ENCODE data around the gene ADAMTS17.

The ADAMTS17 gene

DNA sequence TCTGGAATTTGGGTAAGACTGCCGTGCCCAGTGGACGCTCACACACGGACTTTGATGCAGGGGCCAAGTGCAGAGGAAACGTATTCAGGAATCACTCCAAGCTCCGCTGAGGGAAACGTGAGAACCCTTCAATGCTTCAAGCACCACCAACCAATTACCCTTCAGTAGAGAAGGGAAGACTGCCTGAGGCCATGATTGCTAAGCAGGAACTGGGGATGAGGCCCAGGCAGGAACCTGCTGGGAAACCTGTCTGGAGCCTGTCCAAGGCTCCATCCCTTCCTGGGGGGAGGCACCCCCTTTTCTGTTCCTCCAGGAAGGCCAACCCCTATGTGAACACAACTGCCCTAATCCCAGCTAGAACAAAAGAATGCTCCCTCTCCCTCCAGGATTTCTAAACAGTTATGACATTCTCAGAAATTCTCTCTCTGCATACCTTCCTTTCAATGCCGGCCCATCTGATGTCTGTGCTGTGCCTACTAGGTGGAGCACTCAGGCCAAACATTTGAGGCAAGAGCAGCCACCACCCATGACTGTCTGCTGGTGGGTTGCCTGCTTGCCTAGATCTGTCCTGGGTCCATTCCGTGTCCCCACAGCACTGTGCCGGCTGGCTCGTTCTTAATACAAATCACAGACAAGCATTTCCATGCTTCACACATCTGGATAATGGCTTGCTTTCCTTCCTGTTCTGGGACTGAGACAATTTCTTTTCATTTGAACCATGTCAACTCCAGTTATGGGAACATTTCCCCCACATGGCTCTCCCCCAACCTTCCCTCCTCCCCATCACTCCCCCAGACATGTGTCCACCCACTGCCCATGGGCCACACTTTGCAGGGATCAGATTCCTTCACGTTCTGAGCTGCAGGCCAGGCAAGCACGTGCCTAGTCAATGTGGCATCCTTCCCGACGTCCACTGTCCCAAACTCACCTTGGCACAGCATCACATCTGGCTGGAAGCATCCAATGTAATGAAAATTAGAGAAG, 149.4 kb downstream of the ADAMTS17 start:
- H3K27ac ChIP-seq: no peak overlapping the region
- TF ChIP-seq, protein P1, sequence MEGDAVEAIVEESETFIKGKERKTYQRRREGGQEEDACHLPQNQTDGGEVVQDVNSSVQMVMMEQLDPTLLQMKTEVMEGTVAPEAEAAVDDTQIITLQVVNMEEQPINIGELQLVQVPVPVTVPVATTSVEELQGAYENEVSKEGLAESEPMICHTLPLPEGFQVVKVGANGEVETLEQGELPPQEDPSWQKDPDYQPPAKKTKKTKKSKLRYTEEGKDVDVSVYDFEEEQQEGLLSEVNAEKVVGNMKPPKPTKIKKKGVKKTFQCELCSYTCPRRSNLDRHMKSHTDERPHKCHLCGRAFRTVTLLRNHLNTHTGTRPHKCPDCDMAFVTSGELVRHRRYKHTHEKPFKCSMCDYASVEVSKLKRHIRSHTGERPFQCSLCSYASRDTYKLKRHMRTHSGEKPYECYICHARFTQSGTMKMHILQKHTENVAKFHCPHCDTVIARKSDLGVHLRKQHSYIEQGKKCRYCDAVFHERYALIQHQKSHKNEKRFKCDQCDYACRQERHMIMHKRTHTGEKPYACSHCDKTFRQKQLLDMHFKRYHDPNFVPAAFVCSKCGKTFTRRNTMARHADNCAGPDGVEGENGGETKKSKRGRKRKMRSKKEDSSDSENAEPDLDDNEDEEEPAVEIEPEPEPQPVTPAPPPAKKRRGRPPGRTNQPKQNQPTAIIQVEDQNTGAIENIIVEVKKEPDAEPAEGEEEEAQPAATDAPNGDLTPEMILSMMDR (IDR thresholded peaks at IDR 0.05): no peak
- no peak overlapping the region for H3K4me3 ChIP-seq
- peak; percentile 45 for DNase-seq (ENCODE audit: low spot score)

DNA sequence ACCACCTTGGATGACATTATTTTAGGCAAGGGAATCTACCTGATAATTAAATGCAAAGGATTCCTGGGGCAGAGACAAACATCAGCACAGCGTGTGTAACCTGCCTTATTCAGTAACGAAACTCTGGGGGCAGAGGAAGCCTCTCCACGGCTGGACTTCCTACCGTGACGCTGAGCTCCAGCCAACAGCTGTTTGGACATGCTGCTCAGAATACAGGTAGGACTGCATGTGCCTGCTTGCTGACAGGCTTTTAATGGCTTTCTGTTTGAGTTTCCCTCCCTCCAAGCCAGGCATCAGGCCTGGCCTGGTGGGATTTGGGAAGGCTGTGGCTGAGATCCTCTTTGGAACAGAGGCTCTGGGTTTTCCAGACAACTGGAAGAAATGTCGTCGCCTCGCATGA, 150.6 kb downstream of the ADAMTS17 start:
- TF ChIP-seq, protein P1 (IDR thresholded peaks at IDR 0.05): no peak
- no peak overlapping the region for H3K27ac ChIP-seq
- H3K4me3 ChIP-seq: no peak overlapping the region
- DNase-seq (ENCODE audit: low spot score): peak; percentile 28

DNA sequence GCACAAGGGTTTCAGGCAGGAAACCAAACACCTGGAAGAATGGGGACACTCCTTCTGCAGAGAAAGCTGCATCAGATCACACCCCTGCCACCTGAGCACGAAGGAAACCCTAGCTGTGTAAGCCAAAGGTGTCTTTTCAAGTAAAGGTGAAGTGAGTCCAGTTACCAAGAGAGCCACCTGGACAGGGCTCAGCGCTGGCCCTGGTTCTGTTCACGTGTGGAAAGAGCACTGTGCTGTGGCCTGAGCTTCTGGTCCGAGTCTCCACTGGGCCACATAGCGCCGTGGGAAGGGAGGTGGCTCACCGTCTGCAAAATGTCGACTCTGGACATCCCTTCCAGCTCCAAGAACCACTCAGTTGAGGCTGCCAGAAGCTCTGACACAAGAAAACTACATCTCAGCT, 151.1 kb downstream of the ADAMTS17 start:
- peak; percentile 38 for DNase-seq (ENCODE audit: low spot score)
- H3K27ac ChIP-seq: no peak overlapping the region
- TF ChIP-seq, protein P1 (IDR thresholded peaks at IDR 0.05): no peak
- no peak overlapping the region for H3K4me3 ChIP-seq

DNA sequence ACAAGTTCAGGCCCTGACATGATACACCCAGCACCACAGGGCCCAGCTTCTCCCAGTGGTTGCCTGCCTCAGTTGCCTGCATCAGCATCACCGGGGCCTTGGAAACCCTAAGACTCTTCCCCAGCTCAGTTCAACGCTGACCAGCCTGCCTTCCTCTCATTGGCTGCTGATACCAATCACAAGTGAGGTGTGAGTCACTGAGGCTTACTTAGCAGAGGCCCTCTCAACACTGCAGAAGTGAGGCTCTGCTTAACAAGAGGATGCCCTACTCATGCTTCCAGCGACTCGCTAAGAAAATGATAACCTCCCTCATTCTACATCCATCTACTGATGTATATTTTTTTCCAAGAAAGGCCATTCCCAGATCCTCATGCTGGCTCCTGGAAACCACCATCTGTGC, 151.9 kb downstream of the ADAMTS17 start:
- TF ChIP-seq, protein P1 (IDR thresholded peaks at IDR 0.05): no peak
- DNase-seq (ENCODE audit: low spot score): no peak
- Histone ChIP-seq H3K4me3 (no peak overlapping the region), H3K27ac (no peak overlapping the region)

DNA sequence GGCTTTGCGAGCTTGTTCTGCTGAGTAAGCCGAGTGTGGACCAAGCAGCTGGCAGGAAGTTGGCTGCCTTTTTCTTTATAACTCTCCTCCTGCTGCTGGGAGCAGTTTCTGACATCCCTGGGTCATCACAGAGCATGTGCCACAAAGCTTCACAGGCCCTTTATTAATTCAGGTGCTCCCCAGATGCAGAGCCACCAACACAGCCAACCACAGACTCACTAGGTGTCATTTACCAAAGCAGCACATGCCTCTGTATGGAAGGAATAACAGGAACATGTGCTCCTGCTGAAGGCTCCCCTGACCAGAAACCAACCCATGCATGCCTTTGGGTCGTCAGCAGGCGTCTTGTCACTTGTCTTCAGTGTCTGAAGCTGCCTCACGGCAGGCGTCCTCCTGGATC, 152.5 kb downstream of the ADAMTS17 start:
- TF ChIP-seq, protein P1 (IDR thresholded peaks at IDR 0.05): no peak
- no peak overlapping the region for H3K27ac ChIP-seq
- H3K4me3 ChIP-seq: no peak overlapping the region
- DNase-seq (ENCODE audit: low spot score): peak; percentile 52

- Histone ChIP-seq H3K4me3 (no peak overlapping the region), H3K27ac (no peak overlapping the region)
- DNase-seq (ENCODE audit: low spot score): peak; percentile 45
- TF ChIP-seq, protein P1 (IDR thresholded peaks at IDR 0.05): no peak
Measured at GRCh38 chr15:100187677-100188076, 154.1 kb downstream of the ADAMTS17 start.

DNA sequence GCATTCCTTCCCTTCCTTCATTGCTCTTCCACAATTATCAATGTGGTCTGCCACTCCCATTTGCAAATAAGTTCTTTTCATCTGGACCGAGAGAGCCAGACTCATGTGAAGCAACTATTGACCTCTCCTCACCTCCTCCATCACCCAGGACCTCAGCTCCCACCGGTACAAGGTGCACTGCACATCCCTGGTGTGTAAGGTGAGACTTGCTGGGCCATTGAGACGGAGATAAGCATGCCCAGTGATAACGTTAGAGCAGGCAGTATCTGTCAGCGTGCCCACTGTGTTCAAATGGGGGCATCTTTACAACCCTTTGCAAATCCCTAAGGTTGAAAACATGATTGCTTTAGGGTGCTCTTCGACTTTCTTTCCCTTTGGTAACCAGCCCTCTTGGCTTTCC, 154.8 kb downstream of the ADAMTS17 start:
- Histone ChIP-seq H3K27ac (no peak overlapping the region), H3K4me3 (no peak overlapping the region)
- TF ChIP-seq, protein P1 (IDR thresholded peaks at IDR 0.05): no peak
- peak; percentile 46 for DNase-seq (ENCODE audit: low spot score)
